ENCODE measurements around the gene MCFD2.

GRCh38 chr2:46950314-46950713 lies 34.7 kb upstream of the MCFD2 start:
- TF ChIP-seq CTCF (IDR thresholded peaks at IDR 0.05) (no peak), POLR2A (IDR thresholded peaks at IDR 0.05) (no peak)

Data from adrenal gland (tissue), 5 donors.